CD4-positive, alpha-beta T cell treated with Interleukin-15 for 1 hour (primary cell): ENCODE data around the gene CALML4.
"Not testable (repeated sequence)": the region's sequence is repeated elsewhere in the genome, so short reads cannot be mapped to it uniquely, and the experiment has no call there.

Experiments used
- DNase-seq: peaks from one replicate; pipeline ENCODE4 v3.0.0-alpha.2; 2020

Gene CALML4, protein sequence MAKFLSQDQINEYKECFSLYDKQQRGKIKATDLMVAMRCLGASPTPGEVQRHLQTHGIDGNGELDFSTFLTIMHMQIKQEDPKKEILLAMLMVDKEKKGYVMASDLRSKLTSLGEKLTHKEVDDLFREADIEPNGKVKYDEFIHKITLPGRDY

GRCh38 chr15:68204776-68205557 is at the start of gene CALML4:
Gene CALML4 (minus strand): TSS chr15:68205332. CDS start chr15:68205247, 85 bp downstream.
- DNase-seq = no peak

- DNase-seq = no peak
Observed at GRCh38 chr15:68252925-68253534, 47.9 kb upstream of the CALML4 start.

DNA sequence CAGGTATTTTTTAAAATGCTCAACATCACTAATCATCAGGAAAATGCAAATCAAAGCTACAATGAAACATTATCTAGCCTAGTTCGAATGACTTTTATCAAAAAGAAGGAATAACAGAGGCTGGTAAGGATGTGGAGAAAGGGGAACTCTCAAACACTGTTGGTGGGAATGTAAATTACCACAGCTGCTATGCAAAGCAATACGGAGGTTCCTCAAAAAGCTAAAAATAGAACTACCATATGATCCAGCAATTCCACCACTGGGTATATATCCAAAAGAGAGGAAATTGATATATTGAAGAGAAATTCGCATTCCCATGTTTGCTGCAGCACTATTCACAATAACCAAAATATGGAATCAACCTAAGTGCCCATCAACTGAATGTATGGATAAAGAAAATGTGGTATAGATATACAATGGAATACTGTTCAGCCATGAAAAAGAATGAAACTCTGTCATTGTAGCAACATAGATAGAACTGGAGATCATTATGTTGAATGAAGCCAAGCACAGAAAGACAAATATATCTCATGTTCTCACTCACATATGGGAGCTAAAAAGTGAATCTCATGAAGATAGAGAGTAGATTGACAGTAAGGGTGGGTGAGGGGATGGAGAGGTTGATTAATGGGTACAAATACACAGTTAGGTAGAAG is 44.1 kb upstream of the CALML4 start:
- no peak for DNase-seq

- DNase-seq = no peak
Observed at GRCh38 chr15:68244235-68244634, 39.1 kb upstream of the CALML4 start.

- no peak for DNase-seq
Observed at GRCh38 chr15:68241088-68241935, 36.2 kb upstream of the CALML4 start.

DNA sequence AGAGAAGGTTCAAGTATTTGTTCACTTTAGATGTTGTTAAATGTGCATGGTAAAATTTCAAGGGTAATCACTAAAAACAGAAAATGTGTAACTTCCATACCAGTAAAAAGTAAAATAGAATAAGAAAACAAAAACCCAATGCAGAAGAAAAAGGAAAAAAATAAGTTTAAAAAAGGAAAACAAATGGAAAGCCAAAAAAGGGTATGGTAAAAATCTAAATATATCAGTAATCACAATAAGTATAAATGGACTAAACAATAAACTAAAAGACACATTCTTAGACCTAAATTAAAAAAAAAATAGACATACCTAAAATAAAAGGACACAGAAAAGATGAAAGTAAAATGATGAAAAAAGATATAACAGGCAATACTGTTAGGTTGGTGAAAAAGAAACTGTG is 33.9 kb upstream of the CALML4 start:
- no peak for DNase-seq

- no peak for DNase-seq
Observed at GRCh38 chr15:68235022-68235421, 29.9 kb upstream of the CALML4 start.

DNA sequence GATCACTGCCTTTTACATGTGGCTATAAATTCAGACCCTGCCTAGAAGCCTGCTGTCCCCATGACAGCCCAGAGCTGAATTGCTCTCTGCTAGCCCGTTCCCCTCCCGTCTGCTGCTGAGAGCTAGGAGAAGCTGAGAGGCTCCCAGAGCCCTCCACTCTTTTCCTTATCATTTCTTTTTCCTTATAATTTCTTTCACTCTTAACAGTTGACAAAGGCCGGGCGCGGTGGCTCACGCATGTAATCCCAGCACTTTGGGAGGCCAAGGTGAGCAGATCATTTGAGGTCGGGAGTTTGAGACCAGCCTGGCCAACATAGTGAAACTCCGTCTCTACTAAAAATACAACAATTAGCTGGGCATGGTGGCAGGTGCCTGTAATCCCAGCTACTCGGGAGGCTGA is 29.4 kb upstream of the CALML4 start:
- DNase-seq = not testable (repeated sequence)

GRCh38 chr15:68234060-68234459 is 28.9 kb upstream of the CALML4 start:
- no peak for DNase-seq

- no peak for DNase-seq
Observed at GRCh38 chr15:68232937-68233336, 27.8 kb upstream of the CALML4 start.

GRCh38 chr15:68232449-68232848 is 27.3 kb upstream of the CALML4 start:
- no peak for DNase-seq

DNA sequence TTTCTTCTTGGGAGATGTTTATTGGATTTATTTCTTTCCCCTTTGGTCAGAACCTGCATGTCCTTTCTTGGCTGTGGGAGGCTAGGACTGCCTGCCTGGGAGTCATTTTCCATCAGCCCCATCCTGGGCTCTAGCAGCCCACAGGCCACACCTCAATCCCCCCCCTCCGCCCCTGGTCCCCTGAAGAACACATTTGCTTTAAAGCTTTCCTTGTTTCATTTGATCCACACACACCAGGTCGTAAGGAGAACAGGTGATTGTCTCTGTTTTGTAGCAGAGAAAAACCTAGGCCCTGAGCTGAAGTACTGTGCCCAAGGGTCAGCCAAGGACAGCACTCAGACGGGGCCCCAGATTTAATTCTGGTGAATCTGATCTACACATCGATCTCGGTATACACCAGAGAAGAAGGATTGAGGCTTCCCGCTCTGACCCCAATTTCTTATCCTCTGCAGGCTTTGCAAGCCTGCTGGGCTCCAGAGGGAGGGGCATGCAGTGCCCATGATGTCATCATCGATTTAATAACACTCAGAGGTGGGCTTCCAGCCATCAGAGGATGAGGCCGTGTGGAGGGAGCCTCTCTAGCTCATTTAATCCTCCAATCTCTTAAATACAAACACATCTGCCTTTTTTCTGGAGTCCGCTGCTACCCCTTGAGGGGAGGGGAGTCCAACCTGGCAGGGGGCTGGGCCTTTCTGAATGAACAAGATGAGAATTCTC is 26.1 kb upstream of the CALML4 start:
- DNase-seq = no peak

GRCh38 chr15:68230157-68231100 is 25.3 kb upstream of the CALML4 start:
- no peak for DNase-seq

- DNase-seq = peak; percentile 82
Observed at GRCh38 chr15:68229386-68230156, 24.4 kb upstream of the CALML4 start, which contains the start of gene CLN6. Gene CLN6 (minus strand): TSS chr15:68229728. CDS start chr15:68229584, 144 bp downstream.

DNA sequence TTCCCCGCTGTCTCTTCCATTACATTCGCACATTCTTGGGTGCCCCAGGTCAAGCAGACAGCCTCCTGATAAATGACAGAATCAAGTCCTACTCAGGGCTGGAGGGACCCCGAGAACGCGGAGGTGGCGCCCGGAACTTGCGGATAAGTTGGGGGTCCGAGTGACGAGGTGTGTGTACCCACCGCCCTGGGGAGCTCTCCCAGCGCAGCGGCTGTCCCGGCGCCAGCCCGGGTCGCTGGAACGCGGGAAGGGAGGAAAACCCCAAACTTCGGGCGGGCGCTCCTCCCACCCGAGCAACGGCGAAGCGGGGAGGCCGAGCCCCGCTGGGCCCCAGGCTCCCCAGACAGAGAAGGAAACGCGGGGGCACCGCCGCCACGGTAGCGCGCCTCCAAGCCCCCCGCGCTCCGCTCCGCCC is 23.8 kb upstream of the CALML4 start:
- no peak for DNase-seq

GRCh38 chr15:68228143-68228970 is 23.2 kb upstream of the CALML4 start:
- no peak for DNase-seq

GRCh38 chr15:68227643-68228142 is 22.6 kb upstream of the CALML4 start:
- DNase-seq = no peak

DNA sequence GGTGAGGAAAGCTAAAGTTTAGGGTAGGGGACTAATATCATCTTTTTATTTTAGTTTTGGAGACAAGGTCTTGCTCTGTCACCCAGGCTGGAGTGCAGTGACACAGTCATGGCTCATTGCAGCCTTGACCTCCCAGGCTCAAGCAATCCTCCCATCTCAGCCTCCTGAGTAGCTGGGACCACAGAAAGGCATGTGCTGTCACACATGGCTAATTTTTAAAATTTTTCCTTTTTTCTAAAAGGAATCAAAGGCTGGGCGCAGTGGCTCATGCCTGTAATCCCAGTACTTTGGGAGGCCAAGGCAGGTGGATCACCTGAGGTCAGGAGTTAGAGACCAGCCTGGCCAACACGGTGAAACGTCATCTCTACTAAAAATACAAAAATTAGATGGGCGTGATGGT is 20.3 kb upstream of the CALML4 start:
- DNase-seq = not testable (repeated sequence)
